ENCODE data around the gene ARPC4. TPM values are rescaled to one million over a fixed set of nuclear protein-coding genes. Genes with fewer than 3 reads are reported as not detected.
"Not testable (repeated sequence)": the region's sequence is repeated elsewhere in the genome, so short reads cannot be mapped to it uniquely, and the experiment has no call there.

Gene ARPC4
- polyA plus RNA-seq, 1 experiment = 200 TPM

DNA sequence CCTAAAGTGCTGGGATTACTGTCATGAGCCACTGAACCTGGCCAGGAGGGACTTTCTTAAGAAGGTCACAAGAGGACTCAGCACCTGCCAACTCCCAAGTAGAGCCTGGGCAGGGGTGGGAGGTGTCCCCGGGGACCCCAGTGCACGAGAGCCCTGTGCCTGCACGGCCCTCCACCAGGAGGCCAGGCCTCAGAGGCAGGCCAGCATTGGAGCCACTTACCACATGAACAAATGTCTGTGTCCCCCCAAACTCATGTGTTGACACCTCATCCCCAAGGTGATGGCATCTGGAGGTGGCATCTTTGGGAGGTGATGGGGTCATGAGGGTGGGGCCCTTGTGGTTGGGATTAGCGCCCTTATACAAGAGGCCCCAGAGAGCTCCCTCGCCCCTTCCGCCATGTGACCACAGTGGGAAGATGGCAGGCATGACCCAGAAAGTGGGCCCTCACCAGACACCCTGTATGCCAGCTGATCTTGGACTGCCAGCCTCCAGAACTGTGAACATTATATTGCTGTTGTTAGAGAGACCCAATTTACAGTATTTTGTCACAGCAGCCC is 54.1 kb downstream of the ARPC4 start:
- Histone ChIP-seq H3K4me3 (ENCODE audit: low read depth, low read length) (no peak overlapping the region), H3K9me3 (ENCODE audit: control insufficient read depth, insufficient read depth, low read length) (peaks cover 4% of the 10 kb centered on the region; the same call in 1 of the 2 replicates), H3K27me3 (ENCODE audit: control insufficient read depth, insufficient read depth, low read length) (no peaks in the 10 kb centered on the region), H3K27ac (ENCODE audit: low read depth, low read length) (no peak overlapping the region)
- POLR2A ChIA-PET = interaction anchor here (0.6 kb wide), 1 partner anchor 44 kb away, joined by 3 read pairs; no protein-coding TSS in a partner anchor
- CTCF ChIA-PET = interaction anchor here (0.8 to 1.5 kb wide), 3 partner anchors 67 to 87 kb away, joined by 3 to 4 read pairs (median 4); partner anchors contain the start of gene CRELD1
- no peak for DNase-seq (ENCODE audit: low read depth, low spot score)
- TF ChIP-seq, protein P1, sequence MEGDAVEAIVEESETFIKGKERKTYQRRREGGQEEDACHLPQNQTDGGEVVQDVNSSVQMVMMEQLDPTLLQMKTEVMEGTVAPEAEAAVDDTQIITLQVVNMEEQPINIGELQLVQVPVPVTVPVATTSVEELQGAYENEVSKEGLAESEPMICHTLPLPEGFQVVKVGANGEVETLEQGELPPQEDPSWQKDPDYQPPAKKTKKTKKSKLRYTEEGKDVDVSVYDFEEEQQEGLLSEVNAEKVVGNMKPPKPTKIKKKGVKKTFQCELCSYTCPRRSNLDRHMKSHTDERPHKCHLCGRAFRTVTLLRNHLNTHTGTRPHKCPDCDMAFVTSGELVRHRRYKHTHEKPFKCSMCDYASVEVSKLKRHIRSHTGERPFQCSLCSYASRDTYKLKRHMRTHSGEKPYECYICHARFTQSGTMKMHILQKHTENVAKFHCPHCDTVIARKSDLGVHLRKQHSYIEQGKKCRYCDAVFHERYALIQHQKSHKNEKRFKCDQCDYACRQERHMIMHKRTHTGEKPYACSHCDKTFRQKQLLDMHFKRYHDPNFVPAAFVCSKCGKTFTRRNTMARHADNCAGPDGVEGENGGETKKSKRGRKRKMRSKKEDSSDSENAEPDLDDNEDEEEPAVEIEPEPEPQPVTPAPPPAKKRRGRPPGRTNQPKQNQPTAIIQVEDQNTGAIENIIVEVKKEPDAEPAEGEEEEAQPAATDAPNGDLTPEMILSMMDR (IDR thresholded peaks at IDR 0.05; ENCODE audit: low read depth, low read length) = no peak

- H3K4me3 ChIP-seq (ENCODE audit: low read depth, low read length); H3K27ac ChIP-seq (ENCODE audit: low read depth, low read length); H3K9me3 ChIP-seq (ENCODE audit: control insufficient read depth, insufficient read depth, low read length); H3K27me3 ChIP-seq (ENCODE audit: control insufficient read depth, insufficient read depth, low read length); DNase-seq (ENCODE audit: low read depth, low spot score); POLR2A ChIA-PET: not testable (repeated sequence)
- CTCF ChIA-PET = interaction anchor here (1.0 to 1.5 kb wide), 9 partner anchors 10 to 203 kb away, joined by 3 to 14 read pairs (median 4); partner anchors contain the start of gene IL17RE
Observed at GRCh38 chr3:9847870-9848269, 55.0 kb downstream of the ARPC4 start.

DNA sequence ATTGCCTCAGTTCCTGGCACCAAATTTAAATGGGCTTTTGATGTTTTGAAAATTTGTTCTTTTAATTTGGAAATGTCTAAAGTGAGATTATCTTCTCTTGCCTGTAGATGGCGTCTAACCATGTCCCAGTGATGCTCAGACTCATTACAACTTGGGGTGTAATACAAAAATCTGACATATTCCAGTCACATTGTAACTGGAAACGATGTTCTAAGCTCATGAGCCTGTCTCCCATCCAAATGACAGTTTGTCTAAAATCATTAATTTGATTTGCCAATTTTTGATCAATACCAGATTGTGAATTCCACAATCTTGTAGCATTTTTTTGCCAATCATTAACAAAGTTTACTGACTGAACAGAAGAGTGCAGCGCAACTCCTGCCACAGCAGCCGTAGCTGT is 56.0 kb downstream of the ARPC4 start:
- TF ChIP-seq, protein P1 (IDR thresholded peaks at IDR 0.05; ENCODE audit: low read depth, low read length) = peak; percentile 56
- POLR2A ChIA-PET = not testable (repeated sequence)

DNA sequence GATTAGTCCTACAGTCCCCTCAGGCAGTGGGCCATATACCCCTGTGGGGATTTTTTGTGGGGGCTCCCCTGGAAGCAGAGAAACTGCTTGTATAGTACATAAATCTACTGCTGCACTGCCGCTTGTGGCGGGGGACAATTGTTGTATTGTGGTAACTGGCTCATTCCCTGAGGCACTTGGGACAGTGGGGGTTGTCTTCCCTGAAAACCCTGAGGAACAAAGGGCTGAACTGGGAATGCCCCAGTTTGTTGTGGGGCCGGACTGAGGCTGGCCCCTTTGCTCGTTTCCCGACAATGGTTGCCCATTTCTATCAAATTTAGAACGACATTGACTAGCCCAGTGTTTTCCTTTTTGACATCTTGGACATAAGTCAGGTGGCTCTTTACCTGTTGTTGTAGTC is 58.5 kb downstream of the ARPC4 start:
- H3K27ac ChIP-seq (ENCODE audit: low read depth, low read length); H3K4me3 ChIP-seq (ENCODE audit: low read depth, low read length); H3K9me3 ChIP-seq (ENCODE audit: control insufficient read depth, insufficient read depth, low read length); DNase-seq (ENCODE audit: low read depth, low spot score); H3K27me3 ChIP-seq (ENCODE audit: control insufficient read depth, insufficient read depth, low read length); POLR2A ChIA-PET: not testable (repeated sequence)
- CTCF ChIA-PET = interaction anchor here (1.1 kb wide), 1 partner anchor 95 kb away, joined by 9 read pairs; no protein-coding TSS in a partner anchor

More for the DNA sequence above, 56.0 kb downstream of the ARPC4 start:
- CTCF ChIA-PET = interaction anchor here (0.6 to 1.5 kb wide), 23 partner anchors 9 to 343 kb away, joined by 3 to 14 read pairs (median 4); partner anchors contain the start of genes CRELD1 and IL17RE
- not testable (repeated sequence) for H3K27me3 ChIP-seq (ENCODE audit: control insufficient read depth, insufficient read depth, low read length); H3K27ac ChIP-seq (ENCODE audit: low read depth, low read length); H3K4me3 ChIP-seq (ENCODE audit: low read depth, low read length); DNase-seq (ENCODE audit: low read depth, low spot score); H3K9me3 ChIP-seq (ENCODE audit: control insufficient read depth, insufficient read depth, low read length)

DNA sequence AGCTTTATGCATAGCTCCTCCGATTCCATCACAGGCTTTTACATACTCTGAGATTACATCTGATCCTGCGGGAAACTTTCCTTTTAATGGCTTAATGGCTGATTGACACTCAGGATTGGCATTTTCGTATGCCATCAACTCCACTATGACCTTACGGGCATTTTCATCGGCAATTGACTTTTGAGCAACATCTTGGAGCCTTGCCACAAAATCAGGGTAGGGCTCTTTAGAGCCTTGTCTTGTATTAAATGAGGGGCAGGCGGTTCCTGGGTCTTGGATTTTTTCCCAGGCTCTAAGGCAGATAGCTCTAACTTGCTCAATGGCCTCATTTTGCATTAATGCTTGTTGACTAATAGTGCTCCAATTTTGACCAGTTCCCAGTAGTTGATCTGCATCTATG is 59.0 kb downstream of the ARPC4 start:
- POLR2A ChIA-PET; DNase-seq (ENCODE audit: low read depth, low spot score); CTCF ChIA-PET; H3K27me3 ChIP-seq (ENCODE audit: control insufficient read depth, insufficient read depth, low read length); H3K27ac ChIP-seq (ENCODE audit: low read depth, low read length); H3K4me3 ChIP-seq (ENCODE audit: low read depth, low read length); H3K9me3 ChIP-seq (ENCODE audit: control insufficient read depth, insufficient read depth, low read length): not testable (repeated sequence)

GRCh38 chr3:9852528-9852927 is 59.6 kb downstream of the ARPC4 start:
- CTCF ChIA-PET = interaction anchor here (0.7 kb wide), 1 partner anchor 81 kb away, joined by 3 read pairs; the partner anchor contains the start of gene CRELD1
- H3K4me3 ChIP-seq (ENCODE audit: low read depth, low read length) = no peak overlapping the region
- POLR2A ChIA-PET = no interaction called here

DNA sequence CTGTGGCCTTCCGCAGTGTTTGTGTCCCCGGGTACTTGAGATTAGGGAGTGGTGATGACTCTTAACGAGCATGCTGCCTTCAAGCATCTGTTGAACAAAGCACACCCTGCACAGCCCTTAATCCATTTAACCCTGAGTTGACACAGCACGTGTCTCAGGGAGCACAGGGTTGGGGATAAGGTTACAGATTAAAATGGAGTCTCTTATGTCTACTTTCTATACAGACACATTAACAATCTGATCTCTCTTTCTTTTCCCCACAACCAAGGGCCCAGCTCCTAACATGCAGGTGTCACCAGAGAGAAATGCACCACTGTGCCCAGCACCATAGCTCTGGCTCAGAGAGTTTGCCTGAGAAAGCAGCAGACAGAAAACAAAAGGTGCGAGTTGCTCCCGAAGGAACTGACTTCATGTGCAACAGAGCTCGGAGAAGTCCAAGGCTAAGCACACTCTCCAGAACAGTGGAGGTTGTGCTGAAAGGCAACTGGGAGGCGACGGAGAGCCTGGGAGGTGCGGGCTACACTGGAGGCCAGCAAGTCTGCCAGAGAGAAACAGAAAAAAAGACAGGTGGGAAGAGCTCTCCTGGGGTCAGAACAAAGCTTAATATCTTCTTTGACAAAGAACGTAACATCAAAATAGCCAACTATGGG is 61.5 kb downstream of the ARPC4 start:
- POLR2A ChIA-PET; H3K27me3 ChIP-seq (ENCODE audit: control insufficient read depth, insufficient read depth, low read length); H3K27ac ChIP-seq (ENCODE audit: low read depth, low read length); DNase-seq (ENCODE audit: low read depth, low spot score); H3K4me3 ChIP-seq (ENCODE audit: low read depth, low read length); H3K9me3 ChIP-seq (ENCODE audit: control insufficient read depth, insufficient read depth, low read length); CTCF ChIA-PET: not testable (repeated sequence)

More at GRCh38 chr3:9852528-9852927, 59.6 kb downstream of the ARPC4 start:
- DNase-seq (ENCODE audit: low read depth, low spot score) = no peak
- H3K27ac ChIP-seq (ENCODE audit: low read depth, low read length) = no peak overlapping the region
- no peaks in the 10 kb centered on the region for H3K9me3 ChIP-seq (ENCODE audit: control insufficient read depth, insufficient read depth, low read length)
- peaks cover 2% of the 10 kb centered on the region for H3K27me3 ChIP-seq (ENCODE audit: control insufficient read depth, insufficient read depth, low read length)
- TF ChIP-seq, protein P1 (IDR thresholded peaks at IDR 0.05; ENCODE audit: low read depth, low read length) = no peak

Measured in AG04450 (cell line).